NCI-H1105 (cell line): ENCODE data around the gene USP17L26.
"Not testable (repeated sequence)": the region's sequence is repeated elsewhere in the genome, so short reads cannot be mapped to it uniquely, and the experiment has no call there.

Experiments used
- DNase-seq: peaks from one replicate; lab custom pipeline; 2025; lab: John Stamatoyannopoulos, UW

Gene USP17L26

GRCh38 chr4:9334358-9334757 lies at the start of gene USP17L26:
Gene USP17L26 (plus strand): TSS chr4:9334658. CDS start chr4:9334658, 0 bp downstream.
- DNase-seq: not testable (repeated sequence)

- DNase-seq: not testable (repeated sequence)
Observed at GRCh38 chr4:9324191-9324590, 10.3 kb upstream of the USP17L26 start.

GRCh38 chr4:9324865-9325264 lies 9.6 kb upstream of the USP17L26 start, which contains the start of gene USP17L24:
Gene USP17L24 (plus strand): TSS chr4:9325165. CDS start chr4:9325165, 0 bp downstream.
- DNase-seq: not testable (repeated sequence)

GRCh38 chr4:9329611-9330010 lies 4.8 kb upstream of the USP17L26 start, which contains the start of gene USP17L25:
Gene USP17L25 (plus strand): TSS chr4:9329911. CDS start chr4:9329911, 0 bp downstream.
- not testable (repeated sequence) for DNase-seq

- not testable (repeated sequence) for DNase-seq
Observed at GRCh38 chr4:9339103-9339502, 4.6 kb downstream of the USP17L26 start, which contains the start of gene USP17L5. Gene USP17L5 (plus strand): TSS chr4:9339403. CDS start chr4:9339403, 0 bp downstream.

- not testable (repeated sequence) for DNase-seq
Observed at GRCh38 chr4:9343848-9344247, 9.4 kb downstream of the USP17L26 start, which contains the start of gene USP17L27. Gene USP17L27 (plus strand): TSS chr4:9344148. CDS start chr4:9344148, 0 bp downstream.

DNA sequence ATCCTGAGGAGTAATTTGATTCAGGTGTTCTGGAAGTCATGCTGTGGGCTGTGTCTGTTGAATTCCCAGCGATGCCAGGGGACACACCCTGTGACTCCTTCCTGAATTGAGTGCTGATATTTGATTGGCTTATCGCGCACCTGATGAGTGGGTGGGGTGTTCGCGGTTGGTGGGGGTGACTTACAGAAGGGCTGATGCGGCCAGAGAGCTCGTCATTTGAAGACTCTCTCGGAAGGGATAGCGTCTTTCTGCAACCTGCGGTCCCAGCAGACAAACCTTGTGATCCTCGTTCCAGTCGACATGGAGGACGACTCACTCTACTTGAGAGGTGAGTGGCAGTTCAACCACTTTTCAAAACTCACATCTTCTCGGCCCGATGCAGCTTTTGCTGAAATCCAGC lies 14.1 kb downstream of the USP17L26 start, which contains the start of gene USP17L28:
TSS of gene USP17L28 (plus strand) at position 301 of the 400 bp plus-strand sequence. CDS start at position 301, 0 bp downstream.
- DNase-seq: not testable (repeated sequence)

GRCh38 chr4:9350866-9351265 lies 16.4 kb downstream of the USP17L26 start:
- not testable (repeated sequence) for DNase-seq

DNA sequence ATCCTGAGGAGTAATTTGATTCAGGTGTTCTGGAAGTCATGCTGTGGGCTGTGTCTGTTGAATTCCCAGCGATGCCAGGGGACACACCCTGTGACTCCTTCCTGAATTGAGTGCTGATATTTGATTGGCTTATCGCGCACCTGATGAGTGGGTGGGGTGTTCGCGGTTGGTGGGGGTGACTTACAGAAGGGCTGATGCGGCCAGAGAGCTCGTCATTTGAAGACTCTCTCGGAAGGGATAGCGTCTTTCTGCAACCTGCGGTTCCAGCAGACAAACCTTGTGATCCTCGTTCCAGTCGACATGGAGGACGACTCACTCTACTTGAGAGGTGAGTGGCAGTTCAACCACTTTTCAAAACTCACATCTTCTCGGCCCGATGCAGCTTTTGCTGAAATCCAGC lies 18.9 kb downstream of the USP17L26 start, which contains the start of gene USP17L29:
TSS of gene USP17L29 (plus strand) at position 301 of the 400 bp plus-strand sequence. CDS start at position 301, 0 bp downstream.
- DNase-seq: not testable (repeated sequence)

- not testable (repeated sequence) for DNase-seq
Observed at GRCh38 chr4:9362829-9363228, 28.4 kb downstream of the USP17L26 start, which contains the start of gene USP17L30. Gene USP17L30 (plus strand): TSS chr4:9363129. CDS start chr4:9363129, 0 bp downstream.

GRCh38 chr4:9379881-9380280 lies 45.4 kb downstream of the USP17L26 start:
- DNase-seq: not testable (repeated sequence)

- peak; percentile 1 for DNase-seq
Observed at GRCh38 chr4:9381012-9381534, 46.6 kb downstream of the USP17L26 start.

- no peak for DNase-seq
Observed at GRCh38 chr4:9384126-9384525, 49.7 kb downstream of the USP17L26 start.
